Ishikawa (cell line): Measurements from ENCODE around the gene CSH1.

Experiments used
- EP300 ChIP-seq: IDR thresholded peaks from 2 replicates; pipeline ENCODE4 v1.6.1; 2012; ENCODE audit warnings: borderline replicate concordance
- TF ChIP-seq, protein P1 (sequence below): IDR thresholded peaks from 2 replicates; pipeline ENCODE4 v1.6.1; 2012; ENCODE audit warnings: low read depth, mild to moderate bottlenecking

DNA sequence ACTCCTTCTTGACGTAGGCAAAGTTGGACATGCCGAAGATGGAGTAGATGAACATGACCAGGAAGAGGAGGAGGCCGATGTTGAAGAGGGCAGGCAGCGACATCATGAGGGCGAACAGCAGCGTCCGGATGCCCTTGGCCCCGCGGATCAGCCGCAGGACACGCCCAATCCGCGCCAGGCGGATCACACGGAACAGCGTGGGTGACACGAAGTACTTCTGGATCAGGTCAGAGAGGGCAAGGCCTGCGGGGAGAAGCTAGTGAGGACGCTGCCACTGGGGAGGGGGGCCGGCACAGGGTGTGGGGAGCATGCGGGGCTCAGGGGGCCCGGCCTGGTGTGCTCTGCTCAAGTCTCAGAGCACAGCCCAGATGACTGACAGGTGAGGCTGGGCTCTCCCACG, 45.4 kb upstream of the CSH1 start:
- TF ChIP-seq EP300: no peak
- TF ChIP-seq, protein P1, sequence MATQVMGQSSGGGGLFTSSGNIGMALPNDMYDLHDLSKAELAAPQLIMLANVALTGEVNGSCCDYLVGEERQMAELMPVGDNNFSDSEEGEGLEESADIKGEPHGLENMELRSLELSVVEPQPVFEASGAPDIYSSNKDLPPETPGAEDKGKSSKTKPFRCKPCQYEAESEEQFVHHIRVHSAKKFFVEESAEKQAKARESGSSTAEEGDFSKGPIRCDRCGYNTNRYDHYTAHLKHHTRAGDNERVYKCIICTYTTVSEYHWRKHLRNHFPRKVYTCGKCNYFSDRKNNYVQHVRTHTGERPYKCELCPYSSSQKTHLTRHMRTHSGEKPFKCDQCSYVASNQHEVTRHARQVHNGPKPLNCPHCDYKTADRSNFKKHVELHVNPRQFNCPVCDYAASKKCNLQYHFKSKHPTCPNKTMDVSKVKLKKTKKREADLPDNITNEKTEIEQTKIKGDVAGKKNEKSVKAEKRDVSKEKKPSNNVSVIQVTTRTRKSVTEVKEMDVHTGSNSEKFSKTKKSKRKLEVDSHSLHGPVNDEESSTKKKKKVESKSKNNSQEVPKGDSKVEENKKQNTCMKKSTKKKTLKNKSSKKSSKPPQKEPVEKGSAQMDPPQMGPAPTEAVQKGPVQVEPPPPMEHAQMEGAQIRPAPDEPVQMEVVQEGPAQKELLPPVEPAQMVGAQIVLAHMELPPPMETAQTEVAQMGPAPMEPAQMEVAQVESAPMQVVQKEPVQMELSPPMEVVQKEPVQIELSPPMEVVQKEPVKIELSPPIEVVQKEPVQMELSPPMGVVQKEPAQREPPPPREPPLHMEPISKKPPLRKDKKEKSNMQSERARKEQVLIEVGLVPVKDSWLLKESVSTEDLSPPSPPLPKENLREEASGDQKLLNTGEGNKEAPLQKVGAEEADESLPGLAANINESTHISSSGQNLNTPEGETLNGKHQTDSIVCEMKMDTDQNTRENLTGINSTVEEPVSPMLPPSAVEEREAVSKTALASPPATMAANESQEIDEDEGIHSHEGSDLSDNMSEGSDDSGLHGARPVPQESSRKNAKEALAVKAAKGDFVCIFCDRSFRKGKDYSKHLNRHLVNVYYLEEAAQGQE: no peak
